Stimulated activated CD8-positive, alpha-beta memory T cell treated with anti-CD3 and anti-CD28 coated beads, Interleukin-12 subunit alpha, Interleukin-12 subunit beta, amount 100 ng/mL, for 4 hours (primary cell): ENCODE results near the gene SYT15.
"Not testable (repeated sequence)": the region's sequence is repeated elsewhere in the genome, so short reads cannot be mapped to it uniquely, and the experiment has no call there.

Experiments
- DNase-seq: peaks from one replicate; pipeline ENCODE4 v3.0.0-alpha.2; 2020; ENCODE audit warnings: low read depth

SYT15 gene

DNA sequence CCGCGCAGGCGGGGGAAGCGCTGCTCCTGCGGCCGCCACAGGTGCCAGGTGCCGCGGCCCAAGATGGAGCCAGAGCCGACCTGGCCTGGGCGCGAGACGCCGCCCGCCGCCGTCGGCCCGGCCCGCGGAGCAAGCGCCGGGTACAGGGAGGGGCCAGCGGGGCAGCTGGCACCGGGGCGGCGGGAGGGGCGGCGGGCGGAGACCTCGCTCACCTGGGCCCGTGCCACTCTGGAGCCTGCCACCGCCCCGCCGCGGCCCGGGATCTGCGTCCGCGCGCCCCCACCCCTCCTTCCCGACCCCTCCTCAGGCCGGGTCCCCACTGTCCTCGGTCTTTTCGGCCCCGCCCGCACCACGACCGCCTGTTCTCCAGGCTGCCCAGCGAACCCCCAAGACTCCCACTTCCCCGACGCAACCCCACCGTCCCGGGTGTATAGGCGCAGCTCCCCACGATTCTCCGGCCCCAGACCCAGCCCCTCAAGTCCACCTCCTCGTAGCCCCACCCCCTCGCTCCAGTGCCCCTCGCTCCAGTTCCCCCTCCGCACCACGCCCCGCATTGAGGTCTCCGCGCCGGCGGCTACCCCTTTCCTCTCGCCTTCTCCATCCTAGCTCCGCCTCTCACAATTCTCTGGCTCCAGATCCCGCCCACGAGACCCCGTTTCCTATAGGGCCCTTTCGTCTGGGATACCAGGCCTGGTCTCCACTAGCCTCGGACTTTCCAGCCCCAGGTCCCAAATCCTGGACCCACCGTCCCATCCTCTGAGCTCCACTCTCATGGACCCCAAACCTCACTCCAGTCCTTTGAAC, 22.2 kb upstream of the SYT15 start, which contains the start of gene GPRIN2:
Gene GPRIN2, minus strand, starts transcription at position 144 of the 804 bp plus-strand sequence. CDS start 5,922 bp downstream, outside the sequence.
- DNase-seq, result no peak

DNA sequence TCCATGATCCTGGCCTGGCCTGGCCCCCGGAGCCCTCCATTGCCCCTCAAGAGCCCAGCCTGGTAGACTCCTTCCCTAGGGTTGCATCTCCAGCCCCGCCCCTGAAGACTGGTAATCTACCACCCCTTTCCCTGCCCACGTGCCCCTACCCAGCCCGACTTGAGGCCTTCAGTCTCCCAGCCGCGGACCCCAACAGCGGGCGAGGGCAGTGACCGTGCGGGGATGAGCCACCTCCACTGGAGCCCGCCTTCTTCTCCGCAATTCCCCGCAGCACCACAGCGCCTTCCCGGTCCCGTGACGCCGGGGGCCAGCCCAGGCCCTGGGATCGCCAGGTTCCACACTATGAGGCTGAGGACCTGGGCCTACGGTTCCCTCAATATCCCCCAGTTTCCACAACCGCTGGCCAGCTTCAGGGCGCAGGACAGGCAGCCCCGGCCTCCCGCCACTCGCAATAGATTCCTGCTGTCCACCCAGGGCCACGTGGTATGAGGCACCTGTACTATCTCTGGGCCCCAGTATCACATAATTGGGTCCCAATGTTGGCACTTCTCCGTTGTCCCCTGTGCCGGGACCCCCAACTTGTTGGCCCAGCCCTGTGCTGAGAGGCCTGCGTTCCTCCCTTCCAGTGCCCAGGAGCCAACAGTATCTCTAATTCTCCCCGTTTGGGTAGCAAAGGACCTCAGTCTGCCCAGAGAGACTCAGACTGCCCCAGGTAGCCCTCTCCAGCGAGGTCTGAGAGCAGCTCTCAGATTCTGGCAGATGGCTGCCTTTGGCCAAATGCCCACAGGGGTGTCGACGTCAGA, 21.4 kb upstream of the SYT15 start:
- no peak for DNase-seq

- DNase-seq, result no peak
These were observed 20.9 kb upstream of the SYT15 start for GRCh38 chr10:46558122-46558391.

DNA sequence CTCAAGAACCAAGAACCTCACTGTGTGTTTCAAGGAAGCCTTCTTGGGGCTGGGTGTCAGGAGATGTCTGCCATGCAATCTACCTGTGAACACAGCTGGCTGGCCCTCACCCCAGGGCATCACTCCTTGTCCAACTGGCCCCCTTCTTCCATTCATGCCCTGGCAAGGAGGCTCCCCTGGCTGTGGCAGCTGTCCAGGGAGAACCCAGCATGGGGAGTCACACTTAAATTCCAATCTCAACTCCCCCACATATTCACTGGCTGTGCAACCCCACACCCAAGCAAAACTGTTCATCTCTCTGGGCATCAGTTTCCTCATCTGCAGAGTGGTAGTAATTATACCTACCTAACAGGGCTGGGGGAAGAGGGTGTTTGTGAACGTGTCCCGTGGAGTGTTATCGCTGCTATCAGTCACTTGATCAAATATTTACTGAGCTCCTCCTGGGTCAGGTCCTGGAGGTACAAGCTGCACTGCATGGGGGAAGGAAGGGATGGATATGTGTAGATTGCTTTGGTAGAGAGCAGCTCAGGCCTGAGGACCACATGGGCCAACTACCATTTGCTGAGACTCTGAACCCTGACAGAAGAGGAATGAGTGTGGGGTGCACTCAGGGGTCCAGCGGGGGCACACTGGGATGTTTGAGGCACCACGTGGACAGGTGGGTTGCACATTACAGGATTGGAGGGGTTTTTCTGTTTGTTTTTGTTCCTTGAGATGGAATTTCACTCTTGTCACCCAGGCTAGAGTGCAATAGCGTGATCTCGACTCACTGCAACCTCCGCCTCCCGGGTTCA, 20.3 kb upstream of the SYT15 start:
- DNase-seq, result no peak

- DNase-seq, result no peak
These were observed 19.7 kb upstream of the SYT15 start for GRCh38 chr10:46559231-46559671.

DNA sequence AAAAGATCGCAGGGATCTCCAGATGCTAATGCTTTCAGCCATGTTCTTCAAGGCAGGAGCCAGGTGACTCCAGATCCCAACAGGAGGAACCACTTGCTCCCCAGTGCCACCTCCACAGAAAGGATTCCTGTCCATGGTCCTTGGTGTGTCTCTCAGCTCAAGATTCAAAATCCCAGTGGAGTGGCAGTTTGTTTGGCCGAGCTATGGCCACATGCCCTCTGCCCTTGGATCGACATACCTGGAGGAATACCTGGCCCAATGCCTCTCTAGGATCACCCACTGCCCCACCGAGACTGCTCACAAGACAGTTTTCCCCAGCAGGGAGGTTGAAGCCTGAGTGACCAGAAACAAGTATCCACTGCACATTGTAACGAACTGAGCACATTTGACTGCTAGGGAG, 18.5 kb upstream of the SYT15 start:
- no peak for DNase-seq

DNA sequence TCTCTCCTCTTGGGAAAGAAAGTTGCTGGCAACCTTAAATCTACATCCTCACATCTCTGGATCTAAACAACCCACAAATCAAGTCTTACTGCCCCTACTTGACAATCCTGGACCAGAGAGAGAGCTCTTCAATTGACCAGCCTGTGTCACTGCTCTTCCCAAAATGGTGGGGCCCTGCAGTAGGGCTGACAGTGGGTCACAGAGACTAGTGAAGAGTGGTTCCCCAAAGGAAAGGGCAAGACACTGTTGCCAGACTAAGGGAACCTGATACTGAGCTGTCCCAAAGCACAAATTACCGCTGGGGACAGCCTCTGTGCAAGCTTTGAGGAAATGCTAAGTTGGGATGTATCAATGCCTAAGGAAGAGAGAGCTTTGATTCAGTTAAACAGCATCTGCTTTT, 18.0 kb upstream of the SYT15 start:
- no peak for DNase-seq

GRCh38 chr10:46565591-46566332, 13.2 kb upstream of the SYT15 start:
- DNase-seq, result not testable (repeated sequence)

DNA sequence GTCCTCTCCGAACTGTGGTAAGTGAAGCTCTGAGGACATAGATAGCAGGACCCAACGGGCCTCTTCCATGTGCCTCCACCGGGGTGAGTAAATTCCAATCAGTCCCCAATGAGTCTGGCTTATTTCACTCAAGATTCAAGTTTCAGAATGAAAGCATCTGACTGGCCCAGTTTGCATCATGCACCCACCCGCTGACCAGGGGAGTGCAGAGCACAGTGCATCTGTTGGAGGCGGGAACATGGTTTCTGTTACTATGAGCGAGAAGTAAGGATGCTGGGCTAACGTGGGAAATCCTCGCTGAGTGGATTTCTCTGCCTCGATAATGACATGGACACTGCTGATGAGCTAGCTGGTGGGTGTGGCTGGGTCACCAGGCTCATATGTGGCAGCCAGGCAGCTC, 11.8 kb upstream of the SYT15 start:
- not testable (repeated sequence) for DNase-seq

DNA sequence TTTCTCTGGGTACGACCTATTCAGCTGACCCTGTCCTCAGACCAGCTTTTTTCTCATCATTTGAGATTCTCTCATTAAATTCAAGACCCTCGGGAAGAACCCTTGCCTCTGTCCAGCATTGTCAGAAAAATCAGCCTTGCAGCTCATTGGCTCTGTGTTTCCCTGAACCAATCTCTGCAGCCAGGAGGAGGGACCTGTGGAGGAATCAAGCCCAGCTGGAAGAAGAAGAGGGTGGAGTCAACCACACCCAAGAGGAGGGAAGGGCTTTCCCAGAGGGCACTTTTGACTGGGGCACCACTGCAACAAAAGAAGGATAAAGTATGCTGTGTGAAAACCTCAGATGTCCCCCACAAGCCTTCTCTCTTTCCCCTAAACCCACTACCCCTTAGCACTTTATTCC, 8.3 kb upstream of the SYT15 start:
- DNase-seq, result not testable (repeated sequence)

GRCh38 chr10:46572765-46573164, 6.2 kb upstream of the SYT15 start:
- DNase-seq, result not testable (repeated sequence)

DNA sequence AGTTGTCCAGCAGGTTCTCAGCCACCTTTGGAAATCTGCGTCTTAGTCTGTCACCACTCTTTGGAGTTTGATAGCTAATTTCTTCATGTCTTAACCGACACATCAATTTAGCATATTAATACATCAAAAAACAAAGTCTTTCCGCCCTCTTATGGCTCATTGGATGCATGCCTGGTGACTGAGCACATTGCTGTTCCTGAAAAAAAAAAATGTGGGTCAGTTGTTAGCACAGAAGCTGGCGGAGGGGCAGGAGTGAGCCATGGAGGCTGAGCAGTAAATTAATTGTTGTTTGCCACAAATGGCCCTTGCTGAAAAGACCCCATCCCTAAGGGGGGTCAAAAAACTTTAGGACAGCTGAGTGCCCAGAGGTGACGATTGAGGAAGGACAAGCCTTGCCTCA, 5.6 kb upstream of the SYT15 start:
- not testable (repeated sequence) for DNase-seq

DNA sequence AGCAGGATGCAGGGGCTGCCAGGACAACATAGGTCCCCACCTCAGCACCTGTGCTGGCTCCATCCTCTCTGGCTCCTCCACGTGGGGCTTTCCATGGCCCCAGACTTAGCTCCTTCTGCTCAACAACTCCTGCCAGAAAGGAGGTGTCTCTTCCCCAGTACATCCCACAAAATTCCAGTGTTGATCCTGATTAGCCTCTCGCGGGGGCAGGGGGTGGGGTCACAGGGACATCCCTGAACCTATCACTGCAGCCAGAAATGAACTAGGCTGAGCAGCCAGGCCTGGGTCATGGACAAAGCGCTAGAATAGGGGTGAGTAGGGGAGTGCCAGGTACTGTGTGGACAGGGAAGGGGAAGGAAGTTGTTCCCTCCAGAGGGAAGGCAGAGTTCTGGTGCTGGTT, 5.0 kb upstream of the SYT15 start:
- DNase-seq, result not testable (repeated sequence)

DNA sequence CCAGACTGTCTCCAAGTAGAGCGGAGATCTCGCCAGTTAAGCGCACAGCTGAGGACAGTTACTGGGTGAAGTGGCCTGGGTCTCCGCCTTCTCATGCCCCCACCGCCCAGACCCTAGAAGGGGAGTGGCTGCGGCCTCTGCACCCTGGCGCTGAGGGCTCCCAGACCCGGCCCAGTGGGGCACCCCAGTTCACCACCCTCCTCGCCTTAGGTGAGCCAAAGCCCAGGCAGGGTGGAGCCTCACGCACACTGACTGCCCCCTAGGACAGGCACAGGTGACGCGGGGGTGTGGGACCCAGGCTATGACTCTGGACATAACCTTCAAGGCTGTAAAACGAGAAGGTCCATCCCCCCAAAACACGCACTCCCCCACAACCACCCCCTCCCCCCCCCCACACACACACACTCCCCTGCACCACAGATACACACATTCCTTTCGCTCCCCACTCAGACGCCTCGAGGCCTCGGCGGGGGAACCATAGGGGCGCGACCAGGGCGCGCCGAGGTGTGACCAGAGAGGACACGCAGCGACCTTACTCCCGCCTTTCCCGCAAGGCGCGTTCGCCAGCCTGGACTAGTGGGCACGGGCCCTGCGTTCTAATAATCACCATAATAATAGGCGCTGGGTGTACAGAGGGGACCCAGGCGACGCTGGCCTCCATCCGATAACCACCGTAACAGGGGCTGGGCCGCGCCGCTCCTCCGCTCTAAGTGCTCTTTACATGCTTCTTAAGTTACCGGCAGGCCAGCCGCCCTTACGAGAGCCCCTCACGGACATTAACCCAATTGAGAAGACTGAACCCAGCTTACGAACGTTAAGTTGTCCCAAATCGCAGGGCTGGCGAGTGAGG, 1.1 kb upstream of the SYT15 start:
- not testable (repeated sequence) for DNase-seq

GRCh38 chr10:46579378-46579777, 450 bp downstream of the SYT15 start:
- not testable (repeated sequence) for DNase-seq

DNA sequence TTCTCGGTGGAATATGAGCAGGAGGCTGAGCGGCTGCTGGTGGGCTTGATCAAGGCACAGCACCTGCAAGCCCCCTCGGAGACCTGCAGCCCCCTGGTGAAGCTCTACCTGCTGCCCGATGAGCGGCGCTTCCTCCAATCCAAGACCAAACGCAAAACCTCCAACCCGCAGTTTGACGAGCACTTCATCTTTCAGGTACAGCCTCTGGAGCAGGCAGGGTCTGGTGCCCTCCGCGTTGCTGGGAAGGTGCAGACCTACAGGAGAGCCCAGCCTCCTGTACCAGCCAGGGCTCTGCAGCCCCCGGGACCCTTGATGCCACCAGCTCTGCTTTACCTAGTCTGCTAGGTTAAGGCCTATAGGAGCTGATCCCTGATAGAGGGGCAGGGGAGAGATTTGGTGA, 3.1 kb downstream of the SYT15 start:
- not testable (repeated sequence) for DNase-seq

DNA sequence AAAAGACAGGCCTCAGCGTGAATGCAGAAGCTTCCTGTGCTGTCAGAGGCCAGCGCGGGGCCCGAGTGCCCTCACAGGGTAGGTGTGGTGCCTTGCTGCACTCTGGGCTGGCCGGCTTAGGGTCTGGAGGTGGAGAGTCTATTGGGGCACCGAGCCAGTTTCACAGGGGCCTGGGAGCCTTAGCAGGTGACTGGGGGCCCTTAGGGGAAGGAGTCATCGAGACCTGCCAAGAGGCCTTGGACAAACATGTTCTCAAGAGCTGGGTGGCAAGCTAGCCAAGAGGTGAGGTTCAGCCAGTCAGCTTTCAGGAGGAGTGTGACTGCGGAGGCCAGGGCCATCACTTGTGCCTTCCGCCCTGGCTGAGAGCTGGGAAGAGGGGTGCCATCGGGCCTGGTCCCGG, 3.6 kb downstream of the SYT15 start:
- DNase-seq, result not testable (repeated sequence)

- DNase-seq, result not testable (repeated sequence)
These were observed 5.3 kb downstream of the SYT15 start for GRCh38 chr10:46584196-46584595.

DNA sequence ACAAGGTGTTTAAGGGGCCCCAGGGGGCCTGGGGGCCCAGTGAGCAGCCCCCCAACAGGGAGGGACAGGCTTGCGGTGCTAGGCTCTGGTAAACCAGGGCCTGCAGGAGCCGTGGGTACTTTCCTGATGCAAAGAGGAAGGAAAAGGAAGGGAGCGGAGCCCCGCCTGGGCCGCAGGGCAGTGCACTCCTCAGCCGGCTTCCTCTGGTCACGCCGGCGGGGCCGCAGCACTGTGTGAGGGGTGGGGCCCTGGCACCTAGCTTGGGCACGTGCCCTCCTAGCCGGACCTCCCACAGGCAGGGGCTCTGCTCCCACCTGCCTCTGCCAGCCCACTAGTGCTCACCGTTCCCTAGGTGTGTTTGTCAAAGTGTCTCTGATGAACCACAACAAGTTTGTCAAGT, 6.3 kb downstream of the SYT15 start:
- not testable (repeated sequence) for DNase-seq

DNA sequence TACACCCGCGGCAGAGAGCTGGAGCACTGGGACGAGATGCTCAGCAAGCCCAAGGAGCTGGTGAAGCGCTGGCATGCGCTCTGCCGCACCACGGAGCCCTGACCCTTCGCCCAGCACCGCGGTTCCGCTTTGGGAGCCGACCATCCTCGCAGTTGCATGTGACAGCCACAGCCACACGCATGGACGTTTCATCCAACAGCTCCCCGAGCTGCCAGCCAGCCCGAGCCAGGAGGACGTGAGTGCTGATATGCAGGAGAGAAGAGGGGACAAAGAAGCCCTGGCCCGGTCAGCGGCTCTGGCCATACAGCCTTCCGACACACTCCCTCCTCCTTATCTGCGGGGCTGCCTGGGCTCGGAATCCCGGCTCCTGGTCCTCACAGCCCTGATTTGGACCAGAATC, 8.6 kb downstream of the SYT15 start:
- DNase-seq, result not testable (repeated sequence)

DNA sequence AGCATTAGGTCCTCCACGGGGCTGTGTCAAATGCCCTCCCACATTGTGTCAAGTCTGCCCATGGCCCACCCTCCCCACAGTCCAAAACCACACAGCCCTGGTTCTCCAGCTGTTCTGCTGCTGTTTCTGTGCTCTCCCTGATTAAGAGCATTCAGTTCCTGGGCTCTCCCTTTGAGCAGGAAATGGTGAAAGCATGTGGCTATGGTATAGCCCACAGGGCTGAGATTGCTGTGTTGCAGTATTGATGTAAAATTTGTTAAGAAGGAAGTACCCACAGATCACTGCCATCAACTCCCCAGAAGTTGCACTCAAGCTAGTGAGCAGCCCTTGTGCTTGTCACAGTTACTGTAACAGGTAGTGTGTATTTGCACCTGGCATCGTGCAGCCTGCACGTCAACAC, 9.3 kb downstream of the SYT15 start:
- DNase-seq, result not testable (repeated sequence)
